ENCODE data around the gene ROS1. TPM values are rescaled to one million over a fixed set of nuclear protein-coding genes. Genes with fewer than 3 reads are reported as not detected.
A peak's percentile ranks its signal among the peaks of the same experiment; 100 is the strongest.

The ROS1 gene
- total and polyA plus RNA-seq, 10 of the 15 experiments (the other 5 are each of a cell fraction or from before 2014, with no cell fraction given) = under 0.01 to 0.07 (median 0.03) TPM; not detected in 5

DNA sequence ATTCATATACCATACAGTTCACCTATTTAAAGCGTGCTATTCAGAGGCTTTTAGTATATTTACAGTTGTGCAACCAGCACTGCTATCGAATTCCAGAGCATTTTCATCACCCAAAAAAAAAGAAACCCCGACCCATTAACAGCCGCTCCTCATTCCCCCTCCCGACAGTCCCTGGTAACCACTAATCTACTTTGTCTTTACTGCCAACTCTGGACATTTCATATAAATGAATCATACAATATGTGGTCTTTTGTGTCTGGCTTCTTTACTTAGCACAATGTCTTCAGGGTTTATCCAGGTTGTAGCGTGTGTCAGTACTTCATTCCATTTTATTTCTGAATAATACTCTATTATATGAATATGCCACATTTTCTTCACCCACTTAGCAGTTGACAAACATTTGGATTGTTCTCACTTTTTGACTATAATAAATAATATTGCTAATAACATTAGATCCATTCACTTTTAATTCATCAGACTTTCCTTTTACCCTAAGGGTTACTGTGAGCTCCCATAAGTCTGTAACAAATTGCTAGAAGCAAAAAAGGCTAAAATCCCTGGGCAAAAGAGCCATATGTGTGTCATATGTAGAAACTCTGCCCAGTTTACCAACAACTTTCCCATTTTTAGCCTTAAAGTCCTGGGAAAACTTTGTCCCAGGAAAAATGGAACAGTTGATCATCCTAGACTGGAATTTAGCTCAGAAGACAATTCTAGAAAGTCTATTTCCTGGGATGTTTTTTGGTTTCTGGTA, 23.2 kb upstream of the ROS1 start:
- Histone ChIP-seq H3K27ac (ENCODE audit: control insufficient read depth, insufficient read depth) (no peak overlapping the region), H3K79me2 (ENCODE audit: control insufficient read depth, insufficient read depth, low read length) (no peaks in the 10 kb centered on the region), H3K4me2 (ENCODE audit: control insufficient read depth, insufficient read depth) (no peak overlapping the region), H3K9me3 (replicated peaks; ENCODE audit: control insufficient read depth, insufficient read depth, low read length) (no peaks in the 10 kb centered on the region), H3K9ac (ENCODE audit: control insufficient read depth, insufficient read depth, low read length) (no peak overlapping the region), H3K4me1 (ENCODE audit: control insufficient read depth, insufficient read depth, low read length) (no peaks in the 10 kb centered on the region), H3K27me3 (replicated peaks in 1 of 2; ENCODE audit: control insufficient read depth in 2 of 2, insufficient read depth in 2 of 2, low read length in 1 of 2) (no peaks in the 10 kb centered on the region), H3K4me3 (no peak overlapping the region), H4K20me1 (ENCODE audit: control insufficient read depth, insufficient read depth) (no peaks in the 10 kb centered on the region), H3K36me3 (ENCODE audit: control insufficient read depth in 2 of 2, insufficient read depth in 2 of 2, low read length in 1 of 2) (no peaks in the 10 kb centered on the region), H2AFZ (ENCODE audit: control insufficient read depth, low read depth, low read length) (no peak overlapping the region)
- DNase-seq (ENCODE audit: low read depth, low spot score) = no peak
- ChIA-PET CTCF (interaction anchor here (0.8 to 6.4 kb wide), 21 partner anchors 8 to 1662 kb away, joined by 3 to 121 read pairs (median 7); partner anchors contain the start of genes GOPC and ROS1), POLR2A (no interaction called here), RAD21 (ENCODE audit: unreplicated experiment) (interaction anchor here (1.2 to 5.3 kb wide), 6 partner anchors 30 to 381 kb away, joined by 8 to 71 read pairs (median 12); partner anchors contain the start of gene GOPC), SMC1A (ENCODE audit: uncharacterized antibody, unreplicated experiment) (interaction anchor here (0.6 to 5.2 kb wide), 17 partner anchors 7 to 691 kb away, joined by 3 to 61 read pairs (median 6); partner anchors contain the start of genes GOPC and ROS1)
- TF ChIP-seq MTA2 (IDR thresholded peaks at IDR 0.05; ENCODE audit: low read depth) (no peak), NR2C1 (IDR thresholded peaks at IDR 0.05) (no peak), HDAC2 (IDR thresholded peaks at IDR 0.05) (no peak), ZBTB33 (IDR thresholded peaks at IDR 0.05) (no peak), IRF5 (IDR thresholded peaks at IDR 0.05; ENCODE audit: borderline replicate concordance) (no peak), FOXK2 (IDR thresholded peaks at IDR 0.05) (no peak), EED (IDR thresholded peaks at IDR 0.05; ENCODE audit: low read depth) (no peak), RAD51 (IDR thresholded peaks at IDR 0.05) (no peak), ATF2 (IDR thresholded peaks at IDR 0.05; ENCODE audit: low read length) (no peak), EZH2 (IDR thresholded peaks at IDR 0.05; ENCODE audit: borderline replicate concordance, control insufficient read depth, low read depth, low read length) (no peak), CBFB (IDR thresholded peaks at IDR 0.05; ENCODE audit: low read depth) (no peak), HDAC6 (IDR thresholded peaks at IDR 0.05; ENCODE audit: unreplicated experiment) (no peak), YY1 (IDR thresholded peaks at IDR 0.05; ENCODE audit: low read depth, low read length) (no peak), GATAD2B (conservative IDR thresholded peaks at IDR 0.05; ENCODE audit: low read depth) (no peak), ZSCAN29 (IDR thresholded peaks at IDR 0.05) (no peak)
- TF ChIP-seq, protein P1, sequence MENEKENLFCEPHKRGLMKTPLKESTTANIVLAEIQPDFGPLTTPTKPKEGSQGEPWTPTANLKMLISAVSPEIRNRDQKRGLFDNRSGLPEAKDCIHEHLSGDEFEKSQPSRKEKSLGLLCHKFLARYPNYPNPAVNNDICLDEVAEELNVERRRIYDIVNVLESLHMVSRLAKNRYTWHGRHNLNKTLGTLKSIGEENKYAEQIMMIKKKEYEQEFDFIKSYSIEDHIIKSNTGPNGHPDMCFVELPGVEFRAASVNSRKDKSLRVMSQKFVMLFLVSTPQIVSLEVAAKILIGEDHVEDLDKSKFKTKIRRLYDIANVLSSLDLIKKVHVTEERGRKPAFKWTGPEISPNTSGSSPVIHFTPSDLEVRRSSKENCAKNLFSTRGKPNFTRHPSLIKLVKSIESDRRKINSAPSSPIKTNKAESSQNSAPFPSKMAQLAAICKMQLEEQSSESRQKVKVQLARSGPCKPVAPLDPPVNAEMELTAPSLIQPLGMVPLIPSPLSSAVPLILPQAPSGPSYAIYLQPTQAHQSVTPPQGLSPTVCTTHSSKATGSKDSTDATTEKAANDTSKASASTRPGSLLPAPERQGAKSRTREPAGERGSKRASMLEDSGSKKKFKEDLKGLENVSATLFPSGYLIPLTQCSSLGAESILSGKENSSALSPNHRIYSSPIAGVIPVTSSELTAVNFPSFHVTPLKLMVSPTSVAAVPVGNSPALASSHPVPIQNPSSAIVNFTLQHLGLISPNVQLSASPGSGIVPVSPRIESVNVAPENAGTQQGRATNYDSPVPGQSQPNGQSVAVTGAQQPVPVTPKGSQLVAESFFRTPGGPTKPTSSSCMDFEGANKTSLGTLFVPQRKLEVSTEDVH (IDR thresholded peaks at IDR 0.05; ENCODE audit: low read depth, partially characterized antibody) = no peak
- WGBS (ENCODE audit: insufficient coverage, insufficient replicate concordance, low lambda C conversion rate, missing lambda C conversion rate) = 53% methylated on average over 6 of the region's 6 CpGs
- intact Hi-C loops (cut with micrococcal nuclease; ENCODE audit: unreplicated experiment) = loop anchor here (2.0 kb wide), 1 partner anchor 382 kb away; no protein-coding TSS in a partner anchor
- in situ Hi-C loops (cut with MboI) = loop anchor here (5.0 kb wide), 1 partner anchor 103 kb away; no protein-coding TSS in a partner anchor
- no peak for ATAC-seq
- BruUV-seq (replicated peaks) = no TSS peak
- FAIRE-seq = peak; percentile 52

Measured in GM12878 (cell line).